ENCODE data around the gene MALRD1. TPM values are rescaled to one million over a fixed set of nuclear protein-coding genes. Genes with fewer than 3 reads are reported as not detected.

Gene MALRD1
- total and polyA plus RNA-seq, 10 donors, result 0.06 to 1.6 (median 0.43) TPM

DNA sequence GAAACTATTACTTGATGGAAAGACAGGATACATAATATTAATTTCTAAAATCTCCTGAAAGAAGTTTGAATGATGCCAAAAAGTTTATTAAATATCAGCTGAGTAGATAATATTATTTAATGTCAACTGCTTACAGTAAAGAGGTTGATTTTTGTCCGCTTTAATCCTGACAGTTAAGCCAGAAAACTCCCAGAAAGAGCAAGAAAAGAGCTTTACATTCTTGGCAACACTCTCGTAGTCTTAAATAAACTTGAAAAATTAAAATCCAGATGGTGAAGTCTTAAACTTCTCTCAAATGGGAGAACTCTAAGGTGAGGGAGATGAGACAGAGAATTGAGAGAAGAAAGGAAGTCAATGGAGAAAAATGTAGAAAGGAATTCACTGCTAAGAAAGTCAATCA lies 568.4 kb downstream of the MALRD1 start:
- no peaks in the 10 kb centered on the region for H3K4me1 ChIP-seq
- 66 to 84% (median 79%) methylated on average over 2 of the region's 2 CpGs for WGBS, 5 donors
- peaks cover 0 to 7% (median 0%) of the 10 kb centered on the region in 8 donors for H3K9me3 ChIP-seq
- no peaks in the 10 kb centered on the region for H3K36me3 ChIP-seq
- no peaks in the 10 kb centered on the region for H3K27me3 ChIP-seq (replicated peaks in 1 of 7)
- H3K27ac ChIP-seq, result no peak overlapping the region
- TF ChIP-seq POLR2A (IDR thresholded peaks at IDR 0.05) (no peak), POLR2AphosphoS5 (IDR thresholded peaks at IDR 0.05) (no peak)
- TF ChIP-seq, protein P1, sequence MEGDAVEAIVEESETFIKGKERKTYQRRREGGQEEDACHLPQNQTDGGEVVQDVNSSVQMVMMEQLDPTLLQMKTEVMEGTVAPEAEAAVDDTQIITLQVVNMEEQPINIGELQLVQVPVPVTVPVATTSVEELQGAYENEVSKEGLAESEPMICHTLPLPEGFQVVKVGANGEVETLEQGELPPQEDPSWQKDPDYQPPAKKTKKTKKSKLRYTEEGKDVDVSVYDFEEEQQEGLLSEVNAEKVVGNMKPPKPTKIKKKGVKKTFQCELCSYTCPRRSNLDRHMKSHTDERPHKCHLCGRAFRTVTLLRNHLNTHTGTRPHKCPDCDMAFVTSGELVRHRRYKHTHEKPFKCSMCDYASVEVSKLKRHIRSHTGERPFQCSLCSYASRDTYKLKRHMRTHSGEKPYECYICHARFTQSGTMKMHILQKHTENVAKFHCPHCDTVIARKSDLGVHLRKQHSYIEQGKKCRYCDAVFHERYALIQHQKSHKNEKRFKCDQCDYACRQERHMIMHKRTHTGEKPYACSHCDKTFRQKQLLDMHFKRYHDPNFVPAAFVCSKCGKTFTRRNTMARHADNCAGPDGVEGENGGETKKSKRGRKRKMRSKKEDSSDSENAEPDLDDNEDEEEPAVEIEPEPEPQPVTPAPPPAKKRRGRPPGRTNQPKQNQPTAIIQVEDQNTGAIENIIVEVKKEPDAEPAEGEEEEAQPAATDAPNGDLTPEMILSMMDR (IDR thresholded peaks at IDR 0.05 in 8 of 11, conservative IDR thresholded peaks at IDR 0.05 in 3 of 11), result no peak
- H3K4me3 ChIP-seq, result no peak overlapping the region
- no peak for DNase-seq
- intact Hi-C loops (cut with DNase I; ENCODE audit: low total_unique reads), result no loop called here

DNA sequence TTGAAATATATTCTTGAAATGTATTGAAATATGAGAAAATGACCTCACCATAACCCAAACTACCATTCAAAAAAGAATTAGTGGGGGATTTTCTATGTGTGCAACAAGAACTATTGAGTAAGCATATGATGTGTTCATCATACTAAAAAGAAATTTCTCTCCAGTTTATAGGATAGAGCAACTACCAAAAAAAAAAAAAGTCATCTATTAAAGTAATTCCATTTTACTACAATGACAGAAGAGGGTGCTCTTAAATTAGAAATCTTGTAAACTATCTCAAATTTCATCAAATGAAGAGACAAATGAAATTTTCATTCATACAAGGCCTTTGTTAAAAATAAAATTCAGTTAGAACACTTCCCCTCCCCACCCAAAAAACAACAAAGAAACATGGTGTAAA lies 572.2 kb downstream of the MALRD1 start:
- intact Hi-C loops (cut with DNase I; ENCODE audit: low total_unique reads), result no loop called here
- TF ChIP-seq POLR2AphosphoS5 (IDR thresholded peaks at IDR 0.05) (no peak), POLR2A (IDR thresholded peaks at IDR 0.05) (no peak)
- TF ChIP-seq, protein P1 (IDR thresholded peaks at IDR 0.05 in 8 of 11, conservative IDR thresholded peaks at IDR 0.05 in 3 of 11), result no peak
- Histone ChIP-seq H3K4me3 (no peak overlapping the region), H3K4me1 (no peaks in the 10 kb centered on the region), H3K36me3 (no peaks in the 10 kb centered on the region), H3K9me3 (no peaks in the 10 kb centered on the region), H3K27ac (no peak overlapping the region), H3K27me3 (replicated peaks in 1 of 7) (no peaks in the 10 kb centered on the region)
- no peak for DNase-seq

DNA sequence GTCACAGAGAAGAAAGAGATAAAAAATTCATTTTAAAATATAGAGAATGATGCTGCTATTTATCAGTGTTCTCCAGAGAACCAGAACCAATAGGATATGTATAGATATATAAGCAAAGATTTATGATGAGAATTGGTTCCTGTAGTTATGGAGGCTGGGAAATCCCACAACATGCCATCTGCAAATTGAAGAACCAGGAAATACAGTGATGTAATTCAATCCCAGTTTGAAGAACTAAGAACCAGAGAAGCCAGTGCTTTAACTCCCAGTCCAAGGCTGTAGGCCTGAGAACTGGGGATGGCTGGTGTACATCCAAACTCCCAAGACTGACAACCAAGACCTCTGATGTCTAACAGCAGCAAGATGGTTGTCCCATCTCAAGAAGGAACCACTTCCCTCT lies 574.7 kb downstream of the MALRD1 start:
- Histone ChIP-seq H3K27ac (no peak overlapping the region), H3K4me1 (no peaks in the 10 kb centered on the region), H3K4me3 (no peak overlapping the region), H3K9me3 (no peaks in the 10 kb centered on the region), H3K27me3 (replicated peaks in 1 of 7) (no peaks in the 10 kb centered on the region), H3K36me3 (no peaks in the 10 kb centered on the region)
- no peak for DNase-seq
- TF ChIP-seq POLR2AphosphoS5 (IDR thresholded peaks at IDR 0.05) (no peak), POLR2A (IDR thresholded peaks at IDR 0.05) (no peak)
- TF ChIP-seq, protein P1 (IDR thresholded peaks at IDR 0.05 in 8 of 11, conservative IDR thresholded peaks at IDR 0.05 in 3 of 11), result no peak
- intact Hi-C loops (cut with DNase I; ENCODE audit: low total_unique reads), result no loop called here

DNA sequence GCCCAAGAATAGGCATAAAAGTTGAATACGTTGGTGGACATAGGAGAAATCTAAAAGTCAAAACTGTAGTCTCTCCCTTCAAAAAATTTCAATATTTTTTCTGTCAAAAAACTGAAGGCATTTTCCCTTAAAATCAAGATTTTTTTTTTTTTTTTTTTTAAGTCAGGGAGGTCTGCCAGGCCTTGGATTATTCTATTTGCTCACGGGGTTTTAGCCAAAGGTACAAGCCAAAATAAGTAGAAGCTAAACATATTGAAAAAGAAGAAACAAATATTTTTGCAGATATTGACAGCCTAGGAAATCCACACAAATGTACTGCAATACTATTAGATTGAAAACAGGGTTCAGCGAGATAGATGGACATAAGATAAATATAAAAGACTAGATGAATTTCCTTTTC lies 577.6 kb downstream of the MALRD1 start:
- H3K27me3 ChIP-seq (replicated peaks in 1 of 7), result no peaks in the 10 kb centered on the region

More for the DNA sequence above, 577.6 kb downstream of the MALRD1 start:
- H3K36me3 ChIP-seq, result no peaks in the 10 kb centered on the region
- H3K4me3 ChIP-seq, result no peak overlapping the region
- peaks cover 0 to 6% (median 0%) of the 10 kb centered on the region in 6 donors for H3K4me1 ChIP-seq
- H3K9me3 ChIP-seq, result no peaks in the 10 kb centered on the region
- 81 to 95% (median 88%) methylated on average over 3 of the region's 3 CpGs for WGBS, 5 donors
- no peak overlapping the region for H3K27ac ChIP-seq
- no peak for TF ChIP-seq POLR2A (IDR thresholded peaks at IDR 0.05)
- no peak for TF ChIP-seq POLR2AphosphoS5 (IDR thresholded peaks at IDR 0.05)
- TF ChIP-seq, protein P1 (IDR thresholded peaks at IDR 0.05 in 8 of 11, conservative IDR thresholded peaks at IDR 0.05 in 3 of 11), result no peak
- no peak for DNase-seq
- intact Hi-C loops (cut with DNase I; ENCODE audit: low total_unique reads), result no loop called here
